ENCODE data around the gene FOXG1.

The FOXG1 gene

DNA sequence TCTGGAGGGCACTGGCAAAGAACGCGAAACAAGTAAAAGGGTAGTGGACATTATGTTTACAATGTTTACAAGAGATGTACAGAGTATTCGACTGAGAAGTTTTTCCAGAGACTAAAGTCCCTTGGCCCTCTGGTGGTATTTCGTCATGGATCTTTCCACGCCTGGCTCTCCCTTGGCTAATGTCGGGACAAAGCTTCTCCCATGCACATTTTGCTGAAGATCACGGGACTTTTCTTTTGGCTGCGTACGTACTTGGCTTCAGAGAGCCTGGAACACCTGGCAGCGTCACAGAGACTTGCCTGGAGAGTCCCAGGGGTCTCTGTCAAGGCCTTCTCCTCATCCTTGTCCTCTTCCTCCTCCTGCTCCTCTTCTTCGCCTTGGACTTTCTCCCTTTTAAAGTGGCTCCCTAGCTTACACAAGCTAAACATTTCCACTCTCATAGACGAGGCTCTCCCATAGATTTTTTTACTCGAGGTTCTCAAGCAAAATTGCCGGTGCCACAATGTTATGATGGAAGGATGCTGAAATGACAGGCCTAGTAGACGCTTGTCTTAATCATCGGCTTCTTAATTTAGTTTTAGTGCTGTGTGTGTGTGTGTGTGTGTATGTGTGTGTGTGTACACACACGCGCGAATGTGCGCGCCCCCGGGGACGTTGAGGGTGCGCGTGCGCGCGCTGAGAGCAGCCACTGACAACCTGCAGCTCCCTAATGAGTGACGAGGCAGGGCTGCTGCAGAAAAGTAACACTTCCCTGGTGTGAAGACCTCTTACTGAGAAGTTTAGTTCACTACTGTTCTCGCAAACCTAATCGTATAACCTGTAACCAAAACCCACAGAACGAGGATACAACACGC is 4.9 kb upstream of the FOXG1 start:
- no peak for DNase-seq (ENCODE audit: low read depth, low spot score)
- no peak overlapping the region for H3K27ac ChIP-seq

DNA sequence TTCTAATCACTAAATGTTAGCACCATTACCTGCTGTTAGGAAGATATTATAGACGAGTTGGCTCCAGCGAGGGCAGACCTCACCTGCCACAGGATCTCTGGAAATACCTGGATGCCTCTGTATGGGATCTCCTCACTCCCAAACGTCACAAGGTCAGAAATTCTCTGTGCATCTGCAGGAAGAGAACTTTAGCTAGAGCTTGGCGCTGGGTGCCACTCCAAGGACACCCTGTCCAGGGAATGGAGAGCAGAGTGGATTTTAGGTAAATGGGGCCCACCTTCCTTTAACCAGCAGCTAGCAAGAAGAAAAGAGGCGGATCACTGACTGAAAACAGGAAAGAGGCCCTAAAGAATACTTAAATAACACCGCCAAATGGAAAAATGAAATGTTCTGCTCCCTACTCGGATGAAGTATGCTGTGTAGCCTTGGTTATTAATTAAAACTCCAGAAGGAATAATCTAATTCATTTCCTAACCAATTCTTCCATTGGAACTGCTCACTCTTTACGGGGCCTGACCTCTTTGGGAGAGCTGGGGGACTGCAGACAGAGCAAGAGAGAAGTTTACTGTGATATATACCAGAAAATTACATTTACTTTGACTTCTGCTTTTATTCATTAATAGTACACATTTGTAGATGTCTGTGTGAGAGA is 4.2 kb upstream of the FOXG1 start:
- H3K27ac ChIP-seq = no peak overlapping the region
- DNase-seq (ENCODE audit: low read depth, low spot score) = no peak

DNA sequence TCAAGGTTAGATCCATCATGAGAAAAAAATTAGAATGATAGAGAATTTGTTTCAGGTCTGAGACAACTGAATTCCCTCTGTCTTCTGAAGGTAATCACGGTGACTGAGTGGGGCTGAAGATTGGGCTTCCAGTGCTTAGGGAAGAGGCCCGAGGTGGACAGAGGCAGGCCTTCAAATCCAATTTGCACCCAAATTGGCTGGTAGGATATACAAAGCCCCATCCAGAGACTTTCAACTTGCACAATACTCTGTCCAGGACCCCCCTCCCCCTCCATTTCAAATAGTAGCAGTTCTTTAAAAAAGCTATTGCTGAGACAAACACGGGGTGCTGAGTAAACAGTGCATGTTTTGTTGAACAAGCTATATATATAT is 3.6 kb upstream of the FOXG1 start:
- DNase-seq (ENCODE audit: low read depth, low spot score) = no peak
- no peak overlapping the region for H3K27ac ChIP-seq

DNA sequence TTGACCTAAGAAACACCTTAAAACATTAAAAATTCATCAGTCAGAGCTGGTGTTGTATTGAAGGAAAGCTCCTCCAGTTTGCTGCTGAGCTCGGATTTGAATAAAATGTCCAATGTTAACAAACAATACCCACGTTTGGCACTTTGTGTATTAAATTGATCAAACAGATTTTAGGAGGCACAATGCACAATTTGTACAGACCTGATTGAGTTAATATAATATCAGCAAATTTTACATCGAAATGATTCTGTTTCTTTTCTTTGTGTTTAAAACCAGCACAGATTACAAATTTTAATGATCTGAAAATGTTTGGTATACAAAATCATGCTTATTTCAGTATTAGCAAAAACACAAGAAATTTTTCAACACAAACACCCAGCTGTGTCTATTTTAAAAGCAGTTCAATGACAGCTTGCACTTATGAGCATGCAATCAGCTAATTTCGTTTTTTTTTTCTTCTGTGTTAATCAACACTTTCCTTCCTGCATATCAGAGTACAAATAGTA is 2.8 kb upstream of the FOXG1 start:
- no peak overlapping the region for H3K27ac ChIP-seq
- DNase-seq (ENCODE audit: low read depth, low spot score) = no peak

DNA sequence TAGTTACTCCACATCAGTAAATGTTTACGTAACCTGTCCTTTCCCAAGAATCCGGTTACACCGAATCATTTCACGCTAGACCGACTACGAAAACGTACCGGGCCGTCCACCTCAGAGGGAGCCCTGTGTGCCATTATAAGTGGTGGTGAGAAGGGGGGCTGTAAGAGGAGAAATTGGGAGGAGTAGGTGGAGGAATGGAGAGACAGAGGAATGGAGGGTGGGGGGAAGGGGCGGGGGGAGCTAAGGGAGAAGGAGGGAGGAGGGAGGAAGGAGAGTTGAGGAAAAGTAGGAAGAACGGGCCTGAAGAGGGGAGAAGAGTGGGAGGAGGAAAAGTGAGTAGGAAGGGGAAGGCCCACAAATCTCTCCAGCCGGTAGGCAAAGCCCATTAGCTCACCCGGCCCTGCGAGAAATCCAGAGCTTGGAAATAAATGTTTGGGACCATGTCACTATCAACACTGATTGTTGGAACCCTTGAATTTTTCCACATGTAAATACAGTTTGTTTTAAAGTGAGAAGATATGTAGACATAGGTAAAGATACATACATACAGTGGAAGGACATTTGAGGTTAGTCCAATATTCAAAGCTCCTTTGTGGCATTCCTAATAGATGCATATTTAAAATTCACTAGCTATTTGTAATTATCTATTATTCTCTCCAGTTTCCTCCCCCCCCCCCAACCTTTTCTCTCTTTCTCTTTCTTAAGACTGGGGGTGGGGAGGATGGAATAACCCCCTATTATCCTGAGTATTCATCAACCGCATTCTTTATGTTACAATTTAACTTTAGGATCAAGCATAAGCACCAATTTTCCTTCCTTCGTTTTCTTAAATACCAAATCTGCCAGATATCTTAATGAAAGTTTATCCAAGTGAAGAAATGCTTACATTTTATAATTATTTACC is 2.1 kb upstream of the FOXG1 start:
- no peak overlapping the region for H3K27ac ChIP-seq
- DNase-seq (ENCODE audit: low read depth, low spot score) = no peak

DNA sequence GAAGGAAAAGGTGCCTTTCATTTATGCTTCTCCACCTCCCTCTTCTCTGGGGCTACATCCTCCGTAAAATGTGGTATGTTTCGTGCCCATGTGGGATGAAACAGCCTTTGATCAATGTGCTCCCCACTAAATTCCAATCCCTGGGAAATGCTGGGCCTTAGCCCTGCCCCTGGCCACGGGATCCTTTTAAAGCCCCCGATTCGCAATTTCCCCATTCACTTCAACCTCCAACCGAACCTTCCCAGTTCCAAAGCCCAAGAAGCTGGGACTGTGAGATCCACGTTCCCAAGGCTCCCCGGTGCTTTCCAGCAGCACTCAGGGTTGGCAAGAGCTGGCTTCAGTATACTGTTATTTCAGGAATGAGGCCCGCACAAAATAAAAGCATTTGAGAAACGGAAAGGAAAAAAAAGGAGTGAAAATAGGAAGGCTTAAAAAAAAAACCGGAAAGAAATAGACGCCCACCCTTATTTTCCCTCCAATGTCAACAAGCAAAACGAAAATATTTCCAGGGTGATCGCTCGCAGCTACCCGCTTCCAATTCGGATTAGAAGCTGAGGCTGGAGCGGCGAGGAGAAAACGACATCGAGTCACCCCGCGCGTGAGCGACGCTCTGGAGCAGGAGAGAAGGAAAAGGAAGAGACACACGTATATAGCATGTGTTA is 1.3 kb upstream of the FOXG1 start:
- no peak for DNase-seq (ENCODE audit: low read depth, low spot score)
- H3K27ac ChIP-seq = no peak overlapping the region

DNA sequence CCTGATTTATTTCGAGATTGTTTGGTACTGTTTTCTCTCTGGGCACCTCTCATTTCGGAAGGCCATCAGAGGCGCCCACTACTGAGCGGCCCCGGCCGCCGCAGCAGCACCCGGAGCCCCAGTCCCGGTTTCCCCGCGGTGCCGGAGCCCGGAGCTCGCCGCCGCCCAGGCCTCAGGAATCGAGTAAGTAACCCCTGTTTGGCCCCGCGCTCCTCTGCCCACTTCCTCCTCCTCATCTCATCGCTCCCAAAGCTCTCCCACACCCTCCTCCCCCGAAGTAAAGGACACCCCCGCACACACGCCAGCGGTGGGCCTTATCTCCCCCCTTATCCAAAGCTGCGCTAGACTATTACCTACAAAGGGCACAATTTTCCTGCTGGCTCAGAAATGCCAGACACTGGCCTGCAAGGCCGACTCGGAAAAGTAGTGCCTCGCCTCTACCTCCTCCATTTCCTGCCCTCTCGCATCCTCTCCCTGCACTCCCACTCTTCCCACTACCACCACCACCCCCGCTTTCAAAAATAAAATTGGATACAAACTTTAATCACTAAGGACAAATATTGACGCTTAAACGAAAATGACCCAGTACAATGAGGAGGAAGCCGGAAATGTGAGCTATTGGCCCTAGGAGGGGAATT is 637 bp upstream of the FOXG1 start:
- DNase-seq (ENCODE audit: low read depth, low spot score) = no peak
- no peak overlapping the region for H3K27ac ChIP-seq

DNA sequence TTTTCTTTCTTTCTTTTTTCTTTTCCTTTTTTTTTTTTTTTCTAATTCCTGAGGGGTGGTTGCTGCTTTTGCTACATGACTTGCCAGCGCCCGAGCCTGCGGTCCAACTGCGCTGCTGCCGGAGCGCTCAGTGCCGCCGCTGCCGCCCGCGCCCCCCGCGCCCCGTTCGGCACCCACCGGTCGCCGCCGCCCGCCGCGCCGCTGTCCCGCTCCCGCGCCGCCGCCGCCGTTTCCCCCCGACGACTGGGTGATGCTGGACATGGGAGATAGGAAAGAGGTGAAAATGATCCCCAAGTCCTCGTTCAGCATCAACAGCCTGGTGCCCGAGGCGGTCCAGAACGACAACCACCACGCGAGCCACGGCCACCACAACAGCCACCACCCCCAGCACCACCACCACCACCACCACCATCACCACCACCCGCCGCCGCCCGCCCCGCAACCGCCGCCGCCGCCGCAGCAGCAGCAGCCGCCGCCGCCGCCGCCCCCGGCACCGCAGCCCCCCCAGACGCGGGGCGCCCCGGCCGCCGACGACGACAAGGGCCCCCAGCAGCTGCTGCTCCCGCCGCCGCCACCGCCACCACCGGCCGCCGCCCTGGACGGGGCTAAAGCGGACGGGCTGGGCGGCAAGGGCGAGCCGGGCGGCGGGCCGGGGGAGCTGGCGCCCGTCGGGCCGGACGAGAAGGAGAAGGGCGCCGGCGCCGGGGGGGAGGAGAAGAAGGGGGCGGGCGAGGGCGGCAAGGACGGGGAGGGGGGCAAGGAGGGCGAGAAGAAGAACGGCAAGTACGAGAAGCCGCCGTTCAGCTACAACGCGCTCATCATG is 654 bp downstream of the FOXG1 start:
- no peak for DNase-seq (ENCODE audit: low read depth, low spot score)

DNA sequence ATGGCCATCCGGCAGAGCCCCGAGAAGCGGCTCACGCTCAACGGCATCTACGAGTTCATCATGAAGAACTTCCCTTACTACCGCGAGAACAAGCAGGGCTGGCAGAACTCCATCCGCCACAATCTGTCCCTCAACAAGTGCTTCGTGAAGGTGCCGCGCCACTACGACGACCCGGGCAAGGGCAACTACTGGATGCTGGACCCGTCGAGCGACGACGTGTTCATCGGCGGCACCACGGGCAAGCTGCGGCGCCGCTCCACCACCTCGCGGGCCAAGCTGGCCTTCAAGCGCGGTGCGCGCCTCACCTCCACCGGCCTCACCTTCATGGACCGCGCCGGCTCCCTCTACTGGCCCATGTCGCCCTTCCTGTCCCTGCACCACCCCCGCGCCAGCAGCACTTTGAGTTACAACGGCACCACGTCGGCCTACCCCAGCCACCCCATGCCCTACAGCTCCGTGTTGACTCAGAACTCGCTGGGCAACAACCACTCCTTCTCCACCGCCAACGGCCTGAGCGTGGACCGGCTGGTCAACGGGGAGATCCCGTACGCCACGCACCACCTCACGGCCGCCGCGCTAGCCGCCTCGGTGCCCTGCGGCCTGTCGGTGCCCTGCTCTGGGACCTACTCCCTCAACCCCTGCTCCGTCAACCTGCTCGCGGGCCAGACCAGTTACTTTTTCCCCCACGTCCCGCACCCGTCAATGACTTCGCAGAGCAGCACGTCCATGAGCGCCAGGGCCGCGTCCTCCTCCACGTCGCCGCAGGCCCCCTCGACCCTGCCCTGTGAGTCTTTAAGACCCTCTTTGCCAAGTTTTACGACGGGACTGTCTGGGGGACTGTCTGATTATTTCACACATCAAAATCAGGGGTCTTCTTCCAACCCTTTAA is 1.5 kb downstream of the FOXG1 start:
- no peak overlapping the region for H3K27ac ChIP-seq
- no peak for DNase-seq (ENCODE audit: low read depth, low spot score)

More for the DNA sequence above, 654 bp downstream of the FOXG1 start:
- H3K27ac ChIP-seq = no peak overlapping the region

DNA sequence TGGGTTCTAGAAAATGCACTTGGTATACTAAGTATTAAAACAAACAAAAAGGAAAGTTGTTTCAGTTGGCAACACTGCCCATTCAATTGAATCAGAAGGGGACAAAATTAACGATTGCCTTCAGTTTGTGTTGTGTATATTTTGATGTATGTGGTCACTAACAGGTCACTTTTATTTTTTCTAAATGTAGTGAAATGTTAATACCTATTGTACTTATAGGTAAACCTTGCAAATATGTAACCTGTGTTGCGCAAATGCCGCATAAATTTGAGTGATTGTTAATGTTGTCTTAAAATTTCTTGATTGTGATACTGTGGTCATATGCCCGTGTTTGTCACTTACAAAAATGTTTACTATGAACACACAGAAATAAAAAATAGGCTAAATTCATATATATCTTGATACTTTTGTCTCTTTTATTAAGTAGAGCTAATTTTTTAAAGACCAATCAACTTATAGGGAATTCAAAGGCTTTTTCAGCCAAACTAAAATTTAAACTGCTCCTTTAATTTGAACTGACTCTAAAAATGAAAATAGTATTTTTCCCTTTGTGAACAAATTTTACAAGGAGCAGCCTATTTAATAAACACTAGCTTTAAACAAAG is 2.8 kb downstream of the FOXG1 start:
- H3K27ac ChIP-seq = no peak overlapping the region
- no peak for DNase-seq (ENCODE audit: low read depth, low spot score)

DNA sequence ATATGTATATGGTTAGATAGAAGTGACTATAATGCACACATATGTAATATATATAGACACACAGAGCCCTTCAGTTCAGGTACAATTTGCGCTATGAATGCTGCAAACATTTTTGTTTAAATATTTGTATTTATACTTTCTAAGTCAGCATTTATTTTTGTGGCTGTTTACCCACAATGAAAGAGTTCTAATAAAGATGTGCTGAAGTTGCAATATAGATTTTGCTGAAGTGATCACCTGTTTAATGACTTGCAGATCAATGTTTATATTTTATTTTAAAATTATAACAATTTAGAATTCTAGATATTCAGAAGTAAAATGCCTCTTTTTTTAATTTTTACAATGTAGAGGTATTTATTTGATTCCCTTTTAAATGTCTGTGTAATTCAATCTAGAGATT is 3.5 kb downstream of the FOXG1 start:
- no peak overlapping the region for H3K27ac ChIP-seq

DNA sequence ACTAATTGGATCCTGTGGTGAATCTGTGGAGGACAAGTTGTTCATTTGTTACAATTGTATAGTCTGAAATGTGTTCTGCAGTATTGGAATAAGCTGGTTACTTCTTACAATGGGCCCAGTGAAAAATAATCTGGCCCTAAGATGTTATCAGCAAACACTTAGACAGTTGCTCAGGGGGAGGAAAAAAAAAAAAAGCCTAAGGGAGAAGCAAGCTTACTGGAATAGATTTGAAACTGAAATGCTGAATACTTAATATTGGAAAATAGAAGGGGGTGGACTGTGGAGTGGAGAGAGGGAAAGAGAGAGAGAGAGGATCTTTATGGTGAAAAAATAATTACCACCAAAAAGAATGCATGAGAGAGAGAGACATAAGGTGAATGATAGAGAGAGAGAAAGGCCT is 4.0 kb downstream of the FOXG1 start:
- no peak for DNase-seq (ENCODE audit: low read depth, low spot score)

More for the DNA sequence above, 3.5 kb downstream of the FOXG1 start:
- no peak for DNase-seq (ENCODE audit: low read depth, low spot score)

DNA sequence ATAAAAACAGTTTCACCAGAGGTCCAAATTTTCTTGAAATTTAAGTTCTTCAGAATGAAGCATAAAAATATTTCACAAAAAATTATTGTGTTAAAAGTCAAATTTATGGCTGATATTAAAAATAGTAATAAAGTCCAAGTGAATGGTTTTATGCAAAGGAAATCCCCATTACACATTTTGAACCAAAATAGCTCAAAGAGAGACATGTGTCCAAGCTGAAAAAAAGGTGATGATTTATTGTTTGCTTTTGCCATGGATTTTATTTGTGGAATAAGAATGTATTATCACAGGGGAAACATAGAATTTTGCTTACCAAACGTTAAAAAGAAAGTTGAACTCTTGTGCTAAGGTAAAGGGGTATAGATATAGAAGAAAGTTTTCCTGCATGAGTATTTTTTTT is 4.6 kb downstream of the FOXG1 start:
- no peak for DNase-seq (ENCODE audit: low read depth, low spot score)
- H3K27ac ChIP-seq = no peak overlapping the region

More for the DNA sequence above, 4.0 kb downstream of the FOXG1 start:
- no peak overlapping the region for H3K27ac ChIP-seq

DNA sequence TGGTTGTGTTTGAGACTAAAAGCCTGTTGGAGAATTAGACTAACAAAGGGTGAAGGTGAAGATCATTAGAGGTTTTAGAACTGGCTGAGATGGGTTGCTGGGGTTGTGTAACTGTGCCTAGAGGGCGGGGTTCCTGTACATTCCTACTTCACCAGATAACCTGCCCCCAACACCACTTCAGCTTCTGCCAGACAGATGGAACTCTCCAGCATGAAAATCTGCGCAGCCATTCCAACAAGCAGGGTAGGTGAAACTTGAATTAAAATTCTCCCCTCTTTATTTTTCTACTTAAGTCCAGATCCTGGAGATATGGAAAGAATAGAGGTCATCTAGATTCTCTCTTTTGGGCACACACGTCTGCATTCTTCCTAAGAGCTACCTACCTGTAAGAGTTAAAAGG is 6.0 kb downstream of the FOXG1 start:
- H3K27ac ChIP-seq = no peak overlapping the region
- DNase-seq (ENCODE audit: low read depth, low spot score) = no peak

DNA sequence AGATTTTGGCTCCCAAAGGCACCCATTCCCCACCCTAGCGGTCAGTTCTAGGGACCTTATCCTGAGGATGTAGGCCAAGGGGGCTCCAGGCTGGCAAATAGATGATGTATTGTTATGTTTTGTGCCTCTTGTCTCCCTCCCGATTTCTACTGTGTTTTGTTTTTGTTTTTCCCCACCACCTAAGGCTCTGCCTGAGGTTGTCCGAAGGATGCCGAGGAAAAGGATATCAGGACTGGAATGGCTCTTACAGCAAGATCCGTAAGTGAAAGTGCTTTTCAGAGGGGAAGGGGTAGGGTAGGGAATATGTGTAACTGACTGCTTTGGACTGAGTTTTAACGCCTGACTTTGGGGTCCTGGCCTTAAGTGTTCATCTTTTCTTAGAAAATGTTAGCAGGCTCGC is 6.6 kb downstream of the FOXG1 start:
- no peak for DNase-seq (ENCODE audit: low read depth, low spot score)
- H3K27ac ChIP-seq = no peak overlapping the region

DNA sequence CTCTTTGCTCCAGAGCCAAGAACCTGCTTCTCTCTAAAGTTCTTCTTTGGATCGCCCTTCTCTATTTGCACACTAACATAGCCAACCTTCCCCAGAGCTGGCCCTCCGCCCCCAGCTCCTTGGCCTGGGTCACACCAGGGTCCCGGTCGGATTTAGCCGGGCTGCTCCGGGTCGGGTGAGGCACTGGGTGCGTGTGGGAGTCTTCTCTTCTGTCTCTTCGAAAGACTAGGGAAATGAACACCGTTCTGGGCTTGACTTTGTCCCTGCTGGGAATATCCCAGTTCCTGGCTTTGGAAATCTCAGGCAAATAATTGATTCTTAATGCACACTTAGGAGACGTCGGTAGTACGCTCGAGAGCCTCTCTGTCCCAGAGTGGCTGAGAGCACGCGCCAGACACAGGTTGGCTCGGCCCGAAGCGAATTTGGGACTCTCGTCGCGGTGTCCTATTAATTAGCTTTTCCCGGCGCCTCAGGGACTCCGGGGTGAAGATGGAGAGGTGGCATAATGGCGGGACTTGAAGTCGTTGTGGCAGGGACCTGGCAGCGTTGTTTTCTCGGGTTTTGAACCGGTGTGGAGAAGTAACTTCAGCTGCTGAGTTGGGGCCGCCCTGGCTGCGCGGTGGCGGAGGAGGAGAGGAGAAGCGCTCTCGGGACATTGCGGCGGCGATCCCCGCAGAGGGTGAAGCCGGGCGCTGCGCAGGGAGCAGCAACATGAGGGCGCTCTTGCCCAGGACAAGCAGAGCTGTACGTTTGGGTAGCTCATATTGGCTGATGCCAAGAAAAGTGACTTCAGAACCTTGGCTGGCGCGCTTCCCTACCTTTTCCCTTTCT is 7.5 kb downstream of the FOXG1 start:
- no peak overlapping the region for H3K27ac ChIP-seq
- DNase-seq (ENCODE audit: low read depth, low spot score) = no peak

Measured in epithelial cell of prostate (primary cell).